MM.1S (cell line): ENCODE measurements around the gene DUS3L.

ENCODE experiments used
- EZH2phosphoT487 ChIP-seq: fragments of 300-600 bp; sonication (generic); IDR thresholded peaks from 2 replicates; pipeline ENCODE4 v1.6.1; 2018; ENCODE audit warnings: antibody characterized with exemption, low read length
- TF ChIP-seq, protein P1 (sequence below): fragments of 300-600 bp; sonication (generic); IDR thresholded peaks from 2 replicates; pipeline ENCODE4 v1.5.1; 2016; ENCODE audit warnings: antibody characterized with exemption, low read length, mixed read lengths

DNA sequence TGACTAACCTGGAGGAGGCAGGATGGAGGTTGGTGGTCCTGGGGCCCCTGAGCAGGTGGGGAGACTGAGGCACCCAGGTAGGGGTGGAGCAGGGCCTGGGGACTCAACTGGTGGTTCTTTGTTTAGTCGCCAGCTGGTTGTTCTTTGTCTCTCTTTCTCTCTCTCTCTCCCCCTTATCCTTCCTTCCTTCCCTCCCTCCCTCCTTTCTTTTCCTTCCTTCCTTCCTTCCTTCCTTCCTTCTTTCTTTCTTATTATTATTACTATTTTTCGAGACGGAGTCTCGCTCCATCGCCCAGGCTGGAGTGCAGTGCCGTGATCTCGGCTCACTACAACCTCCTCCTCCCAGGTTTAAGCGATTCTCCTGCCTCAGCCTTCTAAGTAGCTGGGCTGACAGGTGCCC, 7.3 kb upstream of the DUS3L start:
- TF ChIP-seq, protein P1, sequence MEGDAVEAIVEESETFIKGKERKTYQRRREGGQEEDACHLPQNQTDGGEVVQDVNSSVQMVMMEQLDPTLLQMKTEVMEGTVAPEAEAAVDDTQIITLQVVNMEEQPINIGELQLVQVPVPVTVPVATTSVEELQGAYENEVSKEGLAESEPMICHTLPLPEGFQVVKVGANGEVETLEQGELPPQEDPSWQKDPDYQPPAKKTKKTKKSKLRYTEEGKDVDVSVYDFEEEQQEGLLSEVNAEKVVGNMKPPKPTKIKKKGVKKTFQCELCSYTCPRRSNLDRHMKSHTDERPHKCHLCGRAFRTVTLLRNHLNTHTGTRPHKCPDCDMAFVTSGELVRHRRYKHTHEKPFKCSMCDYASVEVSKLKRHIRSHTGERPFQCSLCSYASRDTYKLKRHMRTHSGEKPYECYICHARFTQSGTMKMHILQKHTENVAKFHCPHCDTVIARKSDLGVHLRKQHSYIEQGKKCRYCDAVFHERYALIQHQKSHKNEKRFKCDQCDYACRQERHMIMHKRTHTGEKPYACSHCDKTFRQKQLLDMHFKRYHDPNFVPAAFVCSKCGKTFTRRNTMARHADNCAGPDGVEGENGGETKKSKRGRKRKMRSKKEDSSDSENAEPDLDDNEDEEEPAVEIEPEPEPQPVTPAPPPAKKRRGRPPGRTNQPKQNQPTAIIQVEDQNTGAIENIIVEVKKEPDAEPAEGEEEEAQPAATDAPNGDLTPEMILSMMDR = no peak
- TF ChIP-seq EZH2phosphoT487 = no peak
